MCF 10A (cell line): ENCODE measurements around the gene EMP2. TPM values are rescaled to one million over a fixed set of nuclear protein-coding genes. Genes with fewer than 3 reads are reported as not detected.
A peak's percentile ranks its signal among the peaks of the same experiment; 100 is the strongest.
"Not testable (repeated sequence)": the region's sequence is repeated elsewhere in the genome, so short reads cannot be mapped to it uniquely, and the experiment has no call there.

Experiments
- BruUV-seq: library from RNA; stranded (reverse); fragments of 400-500 nt; replicated peaks from 2 replicates; lab custom pipeline; 2021; lab: Mats Ljungman, UMichigan
- CTCF ChIA-PET: fragments of 300-600 bp; sonication (Branson Sonifier 250); formaldehyde crosslinking; extraction: SDS; loops from one replicate; lab custom pipeline; 2021; ENCODE audit warnings: antibody characterized with exemption, inconsistent platforms; lab: Yijun Ruan, JAX
- POLR2A ChIA-PET: fragments of 300-600, 350-650 bp; sonication (Branson Sonifier 250); formaldehyde crosslinking; extraction: SDS; loops from one replicate; lab custom pipeline; 2020; ENCODE audit warnings: antibody characterized with exemption, inconsistent platforms; lab: Yijun Ruan, JAX
- DNase-seq: peaks from one replicate; pipeline ENCODE4 v3.0.0-alpha.2; 2018; ENCODE audit not compliant: unreplicated experiment
- H3K27ac Mint-ChIP-seq: one replicate; pipeline ENCODE4 v1.8.0; 2022; ENCODE audit warnings: mild to moderate bottlenecking, low read depth, mixed read lengths; ENCODE audit not compliant: unreplicated experiment
- H3K27me3 Mint-ChIP-seq: one replicate; pipeline ENCODE4 v1.8.0; 2022; ENCODE audit warnings: mixed read lengths; ENCODE audit not compliant: insufficient read depth, unreplicated experiment
- H3K36me3 Mint-ChIP-seq: one replicate; pipeline ENCODE4 v1.8.0; 2022; ENCODE audit warnings: mild to moderate bottlenecking, moderate library complexity, mixed read lengths; ENCODE audit not compliant: insufficient read depth, unreplicated experiment
- H3K4me1 Mint-ChIP-seq: one replicate; pipeline ENCODE4 v1.8.0; 2022; ENCODE audit warnings: mixed read lengths; ENCODE audit not compliant: insufficient read depth, unreplicated experiment
- H3K4me3 Mint-ChIP-seq: one replicate; pipeline ENCODE4 v1.8.0; 2022; ENCODE audit warnings: mild to moderate bottlenecking, moderate library complexity, mixed read lengths; ENCODE audit not compliant: unreplicated experiment
- H3K9me3 Mint-ChIP-seq: one replicate; pipeline ENCODE4 v1.8.0; 2022; ENCODE audit warnings: mixed read lengths; ENCODE audit not compliant: unreplicated experiment
- intact Hi-C: fragments of 100-400 bp; cut with micrococcal nuclease; formaldehyde crosslinking; loops from 2 replicates; pipeline ENCODE4 v1.14.1; 2022
- total RNA-seq: library from RNA; stranded (reverse); gene quantifications from 2 replicates; pipeline ENCODE4 v1.2.3, GENCODE V29; 2022
- TF ChIP-seq, protein P1 (sequence below): fragments of 200-600 bp; IDR thresholded peaks from one replicate; pipeline ENCODE4 v1.8.0; 2022; ENCODE audit warnings: antibody characterized with exemption, mild to moderate bottlenecking; ENCODE audit not compliant: unreplicated experiment

The EMP2 gene
- total RNA-seq, 1 experiment from 2014 or later, result 4.8 TPM

DNA sequence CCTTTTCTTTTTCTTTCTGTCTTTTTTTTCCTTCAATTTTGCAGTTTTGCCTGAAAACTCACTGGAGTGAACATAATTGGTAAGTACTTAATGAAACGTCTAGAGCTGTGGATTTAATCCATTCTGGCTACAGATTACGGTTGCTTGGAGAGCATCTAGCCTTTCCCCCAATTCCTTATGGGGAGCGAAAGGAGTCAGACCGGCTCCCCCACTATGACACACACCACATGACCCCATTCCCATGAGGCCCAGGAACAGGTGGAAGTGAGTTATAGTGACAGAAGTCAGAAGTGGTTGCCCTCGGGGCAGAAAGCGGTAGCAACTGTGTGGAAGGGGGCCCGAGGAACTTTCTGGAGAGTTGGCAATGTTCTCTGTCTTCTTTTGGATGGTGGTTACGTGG is 41.2 kb downstream of the EMP2 start:
- no peak for DNase-seq
- ChIA-PET CTCF (no interaction called here), POLR2A (no interaction called here)
- no TSS peak for BruUV-seq
- intact Hi-C loops, result no loop called here
- Mint-ChIP-seq H3K36me3 (peaks cover 11% of the 10 kb centered on the region), H3K9me3 (no peaks in the 10 kb centered on the region), H3K27me3 (no peaks in the 10 kb centered on the region), H3K4me3 (no peak overlapping the region), H3K27ac (no peak overlapping the region), H3K4me1 (no peaks in the 10 kb centered on the region)
- TF ChIP-seq, protein P1, sequence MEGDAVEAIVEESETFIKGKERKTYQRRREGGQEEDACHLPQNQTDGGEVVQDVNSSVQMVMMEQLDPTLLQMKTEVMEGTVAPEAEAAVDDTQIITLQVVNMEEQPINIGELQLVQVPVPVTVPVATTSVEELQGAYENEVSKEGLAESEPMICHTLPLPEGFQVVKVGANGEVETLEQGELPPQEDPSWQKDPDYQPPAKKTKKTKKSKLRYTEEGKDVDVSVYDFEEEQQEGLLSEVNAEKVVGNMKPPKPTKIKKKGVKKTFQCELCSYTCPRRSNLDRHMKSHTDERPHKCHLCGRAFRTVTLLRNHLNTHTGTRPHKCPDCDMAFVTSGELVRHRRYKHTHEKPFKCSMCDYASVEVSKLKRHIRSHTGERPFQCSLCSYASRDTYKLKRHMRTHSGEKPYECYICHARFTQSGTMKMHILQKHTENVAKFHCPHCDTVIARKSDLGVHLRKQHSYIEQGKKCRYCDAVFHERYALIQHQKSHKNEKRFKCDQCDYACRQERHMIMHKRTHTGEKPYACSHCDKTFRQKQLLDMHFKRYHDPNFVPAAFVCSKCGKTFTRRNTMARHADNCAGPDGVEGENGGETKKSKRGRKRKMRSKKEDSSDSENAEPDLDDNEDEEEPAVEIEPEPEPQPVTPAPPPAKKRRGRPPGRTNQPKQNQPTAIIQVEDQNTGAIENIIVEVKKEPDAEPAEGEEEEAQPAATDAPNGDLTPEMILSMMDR, result no peak

DNA sequence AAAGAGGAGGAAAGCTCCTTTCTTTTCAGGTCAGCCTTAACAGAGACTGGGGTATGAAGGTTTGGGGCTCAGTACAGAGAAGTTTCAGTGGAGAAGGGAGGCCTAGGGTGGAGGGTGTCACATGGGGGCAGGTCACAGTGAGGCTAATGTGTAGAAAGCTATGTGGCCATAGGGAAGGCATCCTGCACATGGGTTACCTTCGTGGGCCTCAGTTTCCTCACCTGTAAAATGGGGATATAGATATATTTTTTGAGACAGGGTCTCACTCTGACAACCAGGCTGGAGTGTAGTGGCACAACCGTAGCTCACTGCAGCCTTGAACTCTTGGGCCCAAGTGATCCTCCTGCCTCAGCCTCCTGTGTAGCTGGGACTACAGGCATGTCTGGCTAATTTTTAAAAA is 41.8 kb downstream of the EMP2 start:
- no peak overlapping the region for H3K27ac Mint-ChIP-seq
- no peak for DNase-seq
- intact Hi-C loops, result no loop called here
- CTCF ChIA-PET, result interaction anchor here (0.6 kb wide), 2 partner anchors 983 to 993 kb away, joined by 3 to 4 read pairs; no protein-coding TSS in a partner anchor
- H3K4me3 Mint-ChIP-seq, result no peak overlapping the region
- TF ChIP-seq, protein P1, result no peak
- BruUV-seq, result no TSS peak
- H3K4me1 Mint-ChIP-seq, result no peaks in the 10 kb centered on the region
- POLR2A ChIA-PET, result no interaction called here
- H3K36me3 Mint-ChIP-seq, result peaks cover 9% of the 10 kb centered on the region
- no peaks in the 10 kb centered on the region for H3K27me3 Mint-ChIP-seq
- no peaks in the 10 kb centered on the region for H3K9me3 Mint-ChIP-seq

DNA sequence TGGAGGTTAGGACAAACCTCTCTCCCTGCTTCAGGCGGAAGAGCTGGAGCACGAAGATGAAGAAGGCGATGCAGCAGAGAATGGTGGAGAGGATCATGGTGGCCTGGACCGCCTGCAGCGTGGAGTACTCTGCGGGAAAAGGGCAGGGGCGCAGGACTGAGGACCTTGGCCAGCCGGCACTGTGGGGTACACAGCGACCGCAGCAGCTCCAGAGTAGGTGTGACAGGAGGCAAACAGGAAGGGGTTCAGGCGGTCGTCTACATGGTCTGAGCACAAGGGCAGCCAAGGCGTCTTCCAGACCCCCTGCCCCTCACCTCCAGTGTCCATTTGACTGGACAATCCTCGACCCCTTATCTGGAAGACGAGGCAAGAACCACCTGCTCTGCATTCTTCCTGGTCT is 42.5 kb downstream of the EMP2 start:
- Mint-ChIP-seq H3K27ac (no peak overlapping the region), H3K4me3 (no peak overlapping the region), H3K4me1 (no peaks in the 10 kb centered on the region), H3K36me3 (peaks cover 9% of the 10 kb centered on the region), H3K27me3 (no peaks in the 10 kb centered on the region), H3K9me3 (no peaks in the 10 kb centered on the region)
- TF ChIP-seq, protein P1, result no peak
- BruUV-seq, result no TSS peak
- intact Hi-C loops, result no loop called here
- ChIA-PET POLR2A (interaction anchor here (0.7 kb wide), 1 partner anchor 41 kb away, joined by 3 read pairs; no protein-coding TSS in a partner anchor), CTCF (interaction anchor here (0.6 kb wide), 1 partner anchor 982 kb away, joined by 3 read pairs; no protein-coding TSS in a partner anchor)
- no peak for DNase-seq

DNA sequence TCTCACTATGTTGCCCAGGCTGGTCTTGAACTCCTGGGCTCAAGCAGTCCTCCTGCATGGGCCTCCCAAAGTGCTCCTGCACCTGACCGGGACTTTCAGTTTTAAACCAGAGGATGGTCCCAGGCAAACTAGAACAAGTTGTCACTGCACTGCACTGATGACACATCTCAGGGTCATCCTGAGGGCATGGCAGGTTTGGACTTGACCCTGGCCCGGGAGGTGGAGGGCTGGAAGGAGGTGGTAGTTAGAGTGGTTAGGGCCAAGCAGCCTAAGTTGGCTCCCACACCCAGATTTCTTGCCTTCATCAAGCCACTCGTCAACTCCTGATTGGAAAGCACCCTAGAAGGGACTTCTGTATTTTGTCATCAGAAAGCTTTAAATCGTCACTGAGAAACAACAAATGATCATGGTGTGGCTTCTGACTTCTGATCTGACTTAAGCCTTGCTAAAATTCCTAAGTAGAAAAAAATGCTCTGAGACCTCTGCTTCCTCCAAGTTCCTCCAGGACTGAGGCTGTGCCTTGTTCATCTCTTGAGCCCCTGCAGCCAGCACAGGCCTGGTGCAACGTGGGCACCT is 43.5 kb downstream of the EMP2 start:
- no peak overlapping the region for H3K27ac Mint-ChIP-seq
- H3K27me3 Mint-ChIP-seq, result no peaks in the 10 kb centered on the region
- no peaks in the 10 kb centered on the region for H3K9me3 Mint-ChIP-seq
- ChIA-PET POLR2A (no interaction called here), CTCF (interaction anchor here (0.6 kb wide), 1 partner anchor 12 kb away, joined by 3 read pairs; no protein-coding TSS in a partner anchor)
- intact Hi-C loops, result no loop called here
- TF ChIP-seq, protein P1, result no peak
- H3K4me1 Mint-ChIP-seq, result no peaks in the 10 kb centered on the region
- DNase-seq, result peak; percentile 9
- H3K36me3 Mint-ChIP-seq, result peaks cover 9% of the 10 kb centered on the region
- BruUV-seq, result no TSS peak
- H3K4me3 Mint-ChIP-seq, result no peak overlapping the region

DNA sequence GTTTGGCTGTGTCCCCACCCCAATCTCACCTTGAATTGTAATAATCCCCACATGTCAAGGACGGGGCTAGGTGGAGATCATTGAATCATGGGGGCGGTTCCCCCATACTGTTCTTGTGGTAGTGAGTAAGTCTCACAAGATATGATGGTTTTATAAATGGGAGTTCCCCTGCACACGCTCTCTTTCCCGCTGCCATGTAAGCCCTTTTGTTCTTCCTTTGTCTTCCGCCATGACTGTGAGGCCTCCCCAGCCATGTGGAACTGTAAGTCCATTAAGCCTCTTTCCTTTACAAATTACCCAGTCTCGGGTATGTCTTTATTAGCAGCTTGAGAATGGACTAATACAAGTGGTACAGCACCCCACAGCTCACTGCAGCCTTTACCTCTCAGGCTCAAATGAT is 44.1 kb downstream of the EMP2 start:
- H3K4me3 Mint-ChIP-seq, H3K4me1 Mint-ChIP-seq, H3K27me3 Mint-ChIP-seq, CTCF ChIA-PET, intact Hi-C loops, H3K36me3 Mint-ChIP-seq, BruUV-seq, H3K27ac Mint-ChIP-seq, DNase-seq, H3K9me3 Mint-ChIP-seq, POLR2A ChIA-PET: not testable (repeated sequence)
